ENCODE results near the gene PARD3.

The PARD3 gene

GRCh38 chr10:34624323-34625153 lies 190.6 kb downstream of the PARD3 start:
- Histone ChIP-seq H3K79me2 (ENCODE audit: insufficient read depth, low read length) (no peaks in the 10 kb centered on the region), H3K27me3 (ENCODE audit: low read length) (peaks cover 7% of the 10 kb centered on the region; the same call in 1 of the 2 replicates), H3K9ac (ENCODE audit: low read length) (no peak overlapping the region), H3K4me2 (ENCODE audit: low read depth, low read length, poor library complexity, severe bottlenecking) (no peak overlapping the region), H3K9me3 (ENCODE audit: insufficient read depth, low read length) (no peaks in the 10 kb centered on the region), H2AFZ (ENCODE audit: low read depth, low read length, severe bottlenecking) (no peak overlapping the region), H3F3A (ENCODE audit: insufficient read depth) (no peaks in the 10 kb centered on the region), H4K20me1 (ENCODE audit: low read depth, low read length) (no peaks in the 10 kb centered on the region), H3K9me2 (replicated peaks; ENCODE audit: insufficient read depth, low read length) (no peaks in the 10 kb centered on the region), H3K36me3 (ENCODE audit: low read length) (no peaks in the 10 kb centered on the region), H3K27ac (ENCODE audit: low read depth, low read length) (no peak overlapping the region), H3K4me3 (ENCODE audit: insufficient read depth, low read length, poor library complexity, severe bottlenecking) (no peak overlapping the region)
- TF ChIP-seq CTCF (IDR thresholded peaks at IDR 0.05; ENCODE audit: insufficient read depth, low read length, poor library complexity, severe bottlenecking) = no peak
- TF ChIP-seq EZH2phosphoT487 (conservative IDR thresholded peaks at IDR 0.05; ENCODE audit: low read length) = no peak

- no peak for TF ChIP-seq CTCF (IDR thresholded peaks at IDR 0.05; ENCODE audit: insufficient read depth, low read length, poor library complexity, severe bottlenecking)
- TF ChIP-seq EZH2phosphoT487 (conservative IDR thresholded peaks at IDR 0.05; ENCODE audit: low read length) = no peak
- no peak overlapping the region for H3K9ac ChIP-seq (ENCODE audit: low read length)
These were observed 192.2 kb downstream of the PARD3 start for GRCh38 chr10:34622945-34623344.

GRCh38 chr10:34618611-34619010 lies 196.5 kb downstream of the PARD3 start:
- Histone ChIP-seq H3K9me2 (replicated peaks; ENCODE audit: insufficient read depth, low read length) (no peaks in the 10 kb centered on the region), H3K27me3 (ENCODE audit: low read length) (peaks cover 7% of the 10 kb centered on the region; the same call in 1 of the 2 replicates), H3K4me2 (ENCODE audit: low read depth, low read length, poor library complexity, severe bottlenecking) (no peak overlapping the region), H3F3A (ENCODE audit: insufficient read depth) (no peaks in the 10 kb centered on the region), H2AFZ (ENCODE audit: low read depth, low read length, severe bottlenecking) (no peak overlapping the region), H3K4me3 (ENCODE audit: insufficient read depth, low read length, poor library complexity, severe bottlenecking) (no peak overlapping the region), H3K27ac (ENCODE audit: low read depth, low read length) (no peak overlapping the region), H4K20me1 (ENCODE audit: low read depth, low read length) (no peaks in the 10 kb centered on the region), H3K36me3 (ENCODE audit: low read length) (no peaks in the 10 kb centered on the region), H3K79me2 (ENCODE audit: insufficient read depth, low read length) (no peaks in the 10 kb centered on the region), H3K9ac (ENCODE audit: low read length) (no peak overlapping the region), H3K9me3 (ENCODE audit: insufficient read depth, low read length) (no peaks in the 10 kb centered on the region)
- no peak for TF ChIP-seq CTCF (IDR thresholded peaks at IDR 0.05; ENCODE audit: insufficient read depth, low read length, poor library complexity, severe bottlenecking)
- TF ChIP-seq EZH2phosphoT487 (conservative IDR thresholded peaks at IDR 0.05; ENCODE audit: low read length) = no peak

More at GRCh38 chr10:34622945-34623344, 192.2 kb downstream of the PARD3 start:
- H3K27ac ChIP-seq (ENCODE audit: low read depth, low read length) = no peak overlapping the region
- no peaks in the 10 kb centered on the region for H3F3A ChIP-seq (ENCODE audit: insufficient read depth)
- no peaks in the 10 kb centered on the region for H3K9me3 ChIP-seq (ENCODE audit: insufficient read depth, low read length)
- no peak overlapping the region for H3K4me2 ChIP-seq (ENCODE audit: low read depth, low read length, poor library complexity, severe bottlenecking)
- H3K79me2 ChIP-seq (ENCODE audit: insufficient read depth, low read length) = no peaks in the 10 kb centered on the region
- H3K4me3 ChIP-seq (ENCODE audit: insufficient read depth, low read length, poor library complexity, severe bottlenecking) = no peak overlapping the region
- H2AFZ ChIP-seq (ENCODE audit: low read depth, low read length, severe bottlenecking) = no peak overlapping the region
- no peaks in the 10 kb centered on the region for H3K36me3 ChIP-seq (ENCODE audit: low read length)
- no peaks in the 10 kb centered on the region for H4K20me1 ChIP-seq (ENCODE audit: low read depth, low read length)
- H3K9me2 ChIP-seq (replicated peaks; ENCODE audit: insufficient read depth, low read length) = no peaks in the 10 kb centered on the region
- H3K27me3 ChIP-seq (ENCODE audit: low read length) = peaks cover 7% of the 10 kb centered on the region; the same call in 1 of the 2 replicates
